Tibial nerve (tissue), 3 donors: ENCODE data around the gene CD300LD.

Experiments used
- CTCF ChIP-seq, 5 experiments: fragments of 200-600 bp in 3 of 5; fragments of 450-650 bp in 2 of 5; sonication (generic) in 3 of 5; IDR thresholded peaks; one replicate each; pipeline ENCODE4 v1.5.1; 2016 to 2019; ENCODE audit warnings: antibody characterized with exemption in 5 of 5, mild to moderate bottlenecking in 3 of 5, moderate library complexity in 2 of 5
- POLR2A ChIP-seq, 2 donors: fragments of 450-650 bp; IDR thresholded peaks; one replicate each; pipeline ENCODE4 v1.6.1; 2017; ENCODE audit warnings: antibody characterized with exemption in 2 of 2, mild to moderate bottlenecking in 2 of 2, moderate library complexity in 2 of 2

DNA sequence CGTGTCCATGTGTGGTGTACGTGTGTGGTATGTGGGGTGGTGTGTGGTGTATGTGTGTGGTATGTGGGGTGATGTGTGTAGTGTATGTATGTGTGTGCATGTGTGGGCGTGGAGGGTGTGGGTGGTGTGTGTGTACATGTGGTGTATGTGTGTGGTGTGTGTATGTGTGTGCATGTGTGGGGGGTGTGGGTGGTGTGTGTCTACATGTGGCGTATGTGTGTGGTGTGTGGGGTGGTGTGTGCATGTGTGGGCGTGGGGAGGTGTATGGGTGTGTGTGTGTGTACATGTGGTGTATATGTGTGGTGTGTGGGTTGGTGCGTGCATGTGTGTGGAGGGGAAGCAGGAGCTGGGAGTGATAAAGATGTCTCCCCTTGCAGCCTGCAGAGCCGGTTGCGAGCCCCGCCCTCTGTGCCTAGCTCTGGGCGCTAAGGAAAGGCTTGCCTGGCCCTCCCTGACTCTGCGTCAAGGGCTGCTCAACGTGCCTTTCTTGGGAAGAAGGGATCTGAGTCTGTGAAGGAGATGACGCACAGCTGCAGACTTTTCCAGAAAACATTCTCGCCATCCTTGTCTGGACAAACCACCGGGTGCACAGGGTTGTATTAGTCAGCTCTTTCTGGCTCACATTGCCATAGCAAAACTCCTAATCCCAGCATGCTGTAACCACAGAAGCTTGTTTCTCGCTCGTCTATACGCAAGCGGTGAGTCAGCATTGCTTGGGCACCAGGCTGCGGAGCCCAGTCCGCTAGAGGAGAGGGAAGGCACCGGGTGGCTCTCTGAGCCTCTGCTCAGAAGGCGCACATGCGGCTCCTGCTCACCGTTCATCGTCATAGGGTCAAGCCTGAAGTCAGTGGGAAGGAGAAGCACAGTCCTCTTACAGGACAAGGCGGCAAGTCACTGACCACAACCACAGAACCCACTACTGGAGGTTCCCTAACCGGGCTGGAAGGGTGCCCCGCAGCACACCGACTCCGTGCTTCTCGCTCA lies 22.8 kb downstream of the CD300LD start:
- TF ChIP-seq CTCF (IDR thresholded peaks at IDR 0.05) (no peak), POLR2A (IDR thresholded peaks at IDR 0.05) (no peak)
